Peyer's patch (tissue), 4 donors: ENCODE results near the gene XRCC1.

ENCODE experiments used
- POLR2A ChIP-seq, 2 donors: fragments of 450-650 bp; IDR thresholded peaks; one replicate each; pipeline ENCODE4 v1.5.1; 2017; ENCODE audit warnings: antibody characterized with exemption in 2 of 2, mild to moderate bottlenecking in 2 of 2, moderate library complexity in 2 of 2
- TF ChIP-seq, protein P1 (sequence below), 6 experiments: fragments of 450-650 bp in 4 of 6; fragments of 200-600 bp in 2 of 6; sonication (generic) in 1 of 6; IDR thresholded peaks; one replicate each; pipeline ENCODE4 v1.5.1; 2017 to 2019; ENCODE audit warnings: antibody characterized with exemption in 6 of 6, mild to moderate bottlenecking in 3 of 6, moderate library complexity in 1 of 6

DNA sequence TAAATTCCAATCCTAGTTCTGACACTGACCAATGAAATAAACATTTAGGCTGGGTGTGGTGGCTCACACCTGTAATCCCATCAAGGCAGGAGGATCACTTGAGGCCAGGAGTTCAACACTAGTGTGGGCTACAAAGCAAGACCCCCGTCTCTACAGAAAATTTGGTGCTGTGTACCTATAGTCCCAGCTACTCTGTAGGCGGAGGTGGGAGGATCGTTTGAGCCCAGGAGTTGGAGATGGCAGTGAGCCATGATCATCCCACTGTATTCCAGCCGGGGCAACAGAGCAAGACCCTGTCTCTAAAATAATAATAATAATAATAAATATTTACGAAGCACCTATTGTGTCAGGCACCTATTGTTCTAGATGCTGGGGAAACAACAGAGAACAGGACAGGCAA is 13.9 kb upstream of the XRCC1 start:
- TF ChIP-seq, protein P1, sequence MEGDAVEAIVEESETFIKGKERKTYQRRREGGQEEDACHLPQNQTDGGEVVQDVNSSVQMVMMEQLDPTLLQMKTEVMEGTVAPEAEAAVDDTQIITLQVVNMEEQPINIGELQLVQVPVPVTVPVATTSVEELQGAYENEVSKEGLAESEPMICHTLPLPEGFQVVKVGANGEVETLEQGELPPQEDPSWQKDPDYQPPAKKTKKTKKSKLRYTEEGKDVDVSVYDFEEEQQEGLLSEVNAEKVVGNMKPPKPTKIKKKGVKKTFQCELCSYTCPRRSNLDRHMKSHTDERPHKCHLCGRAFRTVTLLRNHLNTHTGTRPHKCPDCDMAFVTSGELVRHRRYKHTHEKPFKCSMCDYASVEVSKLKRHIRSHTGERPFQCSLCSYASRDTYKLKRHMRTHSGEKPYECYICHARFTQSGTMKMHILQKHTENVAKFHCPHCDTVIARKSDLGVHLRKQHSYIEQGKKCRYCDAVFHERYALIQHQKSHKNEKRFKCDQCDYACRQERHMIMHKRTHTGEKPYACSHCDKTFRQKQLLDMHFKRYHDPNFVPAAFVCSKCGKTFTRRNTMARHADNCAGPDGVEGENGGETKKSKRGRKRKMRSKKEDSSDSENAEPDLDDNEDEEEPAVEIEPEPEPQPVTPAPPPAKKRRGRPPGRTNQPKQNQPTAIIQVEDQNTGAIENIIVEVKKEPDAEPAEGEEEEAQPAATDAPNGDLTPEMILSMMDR (IDR thresholded peaks at IDR 0.05), result no peak
- no peak for TF ChIP-seq POLR2A (IDR thresholded peaks at IDR 0.05)
